Tibial artery (tissue), 4 donors: ENCODE results near the gene TACR2.
A peak's percentile ranks its signal among the peaks of the same experiment; 100 is the strongest.

Source experiments
- DNase-seq, 2 donors: peaks; one replicate each; pipeline ENCODE4 v3.0.0-alpha.2; 2019
- H3K27ac ChIP-seq, 2 donors: fragments of 200-600 bp; sonication (generic) in 1 of 2; 1 replicate in 1 of 2; 2 replicates in 1 of 2; pipeline ENCODE4 v1.5.1; 2018 to 2019; ENCODE audit warnings: mild to moderate bottlenecking in 1 of 2
- H3K27me3 ChIP-seq, 2 donors: fragments of 200-600 bp; sonication (generic) in 1 of 2; one replicate each; pipeline versions ENCODE4 v1.5.1 to v1.6.0; 2016 to 2019
- H3K36me3 ChIP-seq, 3 donors: fragments of 200-600 bp; sonication (generic) in 2 of 3; one replicate each; pipeline ENCODE4 v1.5.1; 2016 to 2019; ENCODE audit warnings: mild to moderate bottlenecking in 2 of 3
- H3K4me1 ChIP-seq, 4 donors: fragments of 200-600 bp; sonication (generic) in 2 of 4; 1 replicate in 3 of 4; 2 replicates in 1 of 4; pipeline ENCODE4 v1.5.1; 2016 to 2019
- H3K4me3 ChIP-seq, 2 donors: fragments of 200-600 bp; sonication (generic) in 1 of 2; 1 replicate in 1 of 2; 2 replicates in 1 of 2; pipeline ENCODE4 v1.5.1; 2018 to 2019; ENCODE audit warnings: mild to moderate bottlenecking in 2 of 2
- H3K9me3 ChIP-seq, 3 donors: fragments of 200-600 bp; sonication (generic) in 1 of 3; one replicate each; pipeline ENCODE4 v1.5.1; 2016 to 2019
- intact Hi-C: fragments of 100-400 bp; cut with DNase I; formaldehyde crosslinking; loops from one replicate; pipeline ENCODE4 v1.15.0; 2023; ENCODE audit warnings: low total_unique reads
- TF ChIP-seq, protein P1 (sequence below), 2 experiments: fragments of 200-600 bp in 1 of 2; fragments of 450-650 bp in 1 of 2; IDR thresholded peaks; one replicate each; pipeline ENCODE4 v1.5.1; 2017 to 2019; ENCODE audit warnings: antibody characterized with exemption in 2 of 2, mild to moderate bottlenecking in 1 of 2, moderate library complexity in 1 of 2

Gene TACR2

GRCh38 chr10:69358148-69358795 is 58.4 kb downstream of the TACR2 start:
- H3K36me3 ChIP-seq = peaks cover 0 to 3% (median 0%) of the 10 kb centered on the region in 3 donors
- TF ChIP-seq, protein P1, sequence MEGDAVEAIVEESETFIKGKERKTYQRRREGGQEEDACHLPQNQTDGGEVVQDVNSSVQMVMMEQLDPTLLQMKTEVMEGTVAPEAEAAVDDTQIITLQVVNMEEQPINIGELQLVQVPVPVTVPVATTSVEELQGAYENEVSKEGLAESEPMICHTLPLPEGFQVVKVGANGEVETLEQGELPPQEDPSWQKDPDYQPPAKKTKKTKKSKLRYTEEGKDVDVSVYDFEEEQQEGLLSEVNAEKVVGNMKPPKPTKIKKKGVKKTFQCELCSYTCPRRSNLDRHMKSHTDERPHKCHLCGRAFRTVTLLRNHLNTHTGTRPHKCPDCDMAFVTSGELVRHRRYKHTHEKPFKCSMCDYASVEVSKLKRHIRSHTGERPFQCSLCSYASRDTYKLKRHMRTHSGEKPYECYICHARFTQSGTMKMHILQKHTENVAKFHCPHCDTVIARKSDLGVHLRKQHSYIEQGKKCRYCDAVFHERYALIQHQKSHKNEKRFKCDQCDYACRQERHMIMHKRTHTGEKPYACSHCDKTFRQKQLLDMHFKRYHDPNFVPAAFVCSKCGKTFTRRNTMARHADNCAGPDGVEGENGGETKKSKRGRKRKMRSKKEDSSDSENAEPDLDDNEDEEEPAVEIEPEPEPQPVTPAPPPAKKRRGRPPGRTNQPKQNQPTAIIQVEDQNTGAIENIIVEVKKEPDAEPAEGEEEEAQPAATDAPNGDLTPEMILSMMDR (IDR thresholded peaks at IDR 0.05) = no peak
- no peaks in the 10 kb centered on the region for H3K27me3 ChIP-seq
- DNase-seq = no peak
- peak overlapping the region; percentile 86 to 87 for H3K27ac ChIP-seq
- H3K9me3 ChIP-seq = no peaks in the 10 kb centered on the region
- intact Hi-C loops = no loop called here
- H3K4me1 ChIP-seq = peaks cover 6 to 80% (median 56%) of the 10 kb centered on the region in 4 donors
- H3K4me3 ChIP-seq = no peak overlapping the region

DNA sequence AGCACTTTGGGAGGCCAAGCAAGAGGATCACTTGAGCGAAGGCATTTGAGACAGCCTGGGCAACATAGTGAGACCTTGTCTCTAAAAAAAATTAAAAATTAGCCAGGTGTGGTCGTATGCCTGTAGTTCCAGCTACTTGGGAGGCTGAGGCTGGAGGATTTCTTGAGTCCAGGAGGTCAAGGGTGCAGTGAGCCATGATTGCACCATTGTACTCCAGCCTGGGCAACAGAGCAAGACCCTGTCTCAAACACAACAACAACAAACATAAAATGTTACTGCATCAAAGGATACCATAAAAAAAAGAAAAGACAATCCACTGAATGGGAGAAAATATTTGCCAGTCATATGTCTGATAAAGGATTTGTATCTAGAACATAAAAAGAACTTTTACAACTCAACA is 60.5 kb downstream of the TACR2 start:
- DNase-seq = no peak
- Histone ChIP-seq H3K27ac (no peak overlapping the region), H3K4me1 (peaks cover 6 to 78% (median 51%) of the 10 kb centered on the region in 4 donors), H3K27me3 (no peaks in the 10 kb centered on the region), H3K4me3 (no peak overlapping the region), H3K36me3 (peaks cover 0 to 3% (median 0%) of the 10 kb centered on the region in 3 donors), H3K9me3 (no peaks in the 10 kb centered on the region)
- intact Hi-C loops = no loop called here
- TF ChIP-seq, protein P1 (IDR thresholded peaks at IDR 0.05) = no peak

DNA sequence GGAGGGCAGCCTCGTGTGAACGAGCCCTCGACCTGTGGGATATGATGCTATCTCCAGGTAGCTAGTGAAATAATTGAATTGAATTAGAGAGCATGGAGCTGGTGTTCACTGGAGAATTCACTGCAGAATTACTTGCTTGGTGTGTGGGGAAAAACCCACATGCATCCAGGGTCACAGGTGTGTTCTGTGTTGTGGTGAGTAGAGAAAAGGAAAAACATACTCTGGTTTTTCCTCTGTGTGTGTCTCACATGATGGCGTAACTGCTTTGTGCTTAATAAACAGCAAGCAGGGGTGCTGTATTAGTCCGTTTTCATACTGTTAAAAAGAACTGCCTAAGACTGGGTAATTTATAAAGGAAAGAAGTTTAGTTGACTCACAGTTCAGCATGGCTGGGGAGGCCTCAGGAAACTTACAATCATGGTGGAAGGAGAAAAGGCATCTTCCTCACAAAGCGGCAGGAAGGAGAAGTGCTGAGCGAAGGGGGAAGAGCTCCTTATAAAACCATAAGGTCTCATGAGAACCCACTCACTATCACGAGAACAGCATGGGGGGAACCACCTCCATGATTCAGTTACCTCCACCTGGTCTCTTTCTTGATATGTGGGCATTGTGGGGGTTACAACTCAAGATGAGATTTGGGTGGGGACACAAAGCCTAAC is 62.6 kb downstream of the TACR2 start:
- Histone ChIP-seq H3K4me3 (no peak overlapping the region), H3K4me1 (peaks cover 0 to 71% (median 37%) of the 10 kb centered on the region in 4 donors), H3K36me3 (peaks cover 0 to 3% (median 0%) of the 10 kb centered on the region in 3 donors), H3K27me3 (no peaks in the 10 kb centered on the region), H3K9me3 (no peaks in the 10 kb centered on the region), H3K27ac (peak overlapping the region in 1 of 2 donors; percentile 64)
- DNase-seq = no peak
- TF ChIP-seq, protein P1 (IDR thresholded peaks at IDR 0.05) = no peak
- intact Hi-C loops = no loop called here
